ENCODE results near the gene NR1D2. TPM values are rescaled to one million over a fixed set of nuclear protein-coding genes. Genes with fewer than 3 reads are reported as not detected.

The NR1D2 gene
- polyA plus RNA-seq, 6 donors from 2014 or later = 14.1 to 55.0 (median 39.2) TPM

Other genes with a start within 250 kb of the NR1D2 start
- gene UBE2E1, start 139.3 kb upstream of the NR1D2 start, polyA plus RNA-seq (ENCODE audit: low read depth in 6 of 6) = 10 to 100 TPM in 5 of 6 donors, 1 to 10 TPM in 1; 8.7 to 33.7 (median 18.1) TPM
- 1 to 10 TPM; 5.2 to 7.9 (median 6.2) TPM for gene NKIRAS1, start 28.3 kb upstream of the NR1D2 start, polyA plus RNA-seq (ENCODE audit: low read depth in 6 of 6)
- gene RPL15, start 28.2 kb upstream of the NR1D2 start, polyA plus RNA-seq (ENCODE audit: low read depth in 6 of 6) = 1,000 to 10,000 TPM; 5,343 to 7,068 (median 5,837) TPM

Data from naive B cell (primary cell).